GM12878 (cell line): ENCODE results near the gene DIAPH3. TPM values are rescaled to one million over a fixed set of nuclear protein-coding genes. Genes with fewer than 3 reads are reported as not detected.

ENCODE experiments used
- ATAC-seq: fragments of 200-7000 bp; cut with Tn5 transposase; 3 replicates; pipeline ENCODE4 v1.9.1; 2020; ENCODE audit warnings: mild to moderate bottlenecking, moderate library complexity
- BruUV-seq: library from RNA; stranded (reverse); fragments of 400-500 nt; replicated peaks from 2 replicates; lab custom pipeline; 2021; lab: Mats Ljungman, UMichigan
- CTCF ChIA-PET: fragments of 300-600 bp; sonication (Branson Sonifier 250); formaldehyde crosslinking; extraction: SDS; loops from one replicate; lab custom pipeline; 2021; ENCODE audit warnings: inconsistent platforms; lab: Yijun Ruan, JAX
- POLR2A ChIA-PET: fragments of 350-600 bp; formaldehyde crosslinking; extraction: SDS; loops from one replicate; lab custom pipeline; 2021; ENCODE audit warnings: inconsistent platforms; lab: Charles Lee
- RAD21 ChIA-PET: fragments of 300-600 bp; sonication (Branson Sonifier 250); formaldehyde crosslinking; loops from one replicate; lab custom pipeline; 2023; ENCODE audit warnings: antibody characterized with exemption; ENCODE audit not compliant: unreplicated experiment; lab: Charles Lee
- SMC1A ChIA-PET: fragments of 300-600 bp; sonication (Branson Sonifier 250); formaldehyde crosslinking; loops from one replicate; lab custom pipeline; 2023; ENCODE audit not compliant: unreplicated experiment, uncharacterized antibody; lab: Charles Lee
- DNase-seq: peaks from one replicate; pipeline ENCODE4 v3.0.0-alpha.2; 2011; ENCODE audit warnings: low read depth, low spot score
- FAIRE-seq: peaks from 3 replicates; lab custom pipeline; 2011; peaks lifted over from hg19 to GRCh38; lab: Jason Lieb, UNC
- H2AFZ ChIP-seq: 2 replicates; pipeline ENCODE4 v1.6.0; 2011; ENCODE audit warnings: low read depth, low read length, control low read depth; ENCODE audit not compliant: control insufficient read depth
- H3K27ac ChIP-seq: 2 replicates; pipeline ENCODE4 v1.5.1; 2011; ENCODE audit warnings: control low read depth; ENCODE audit not compliant: control insufficient read depth, insufficient read depth
- H3K27me3 ChIP-seq, 2 experiments: replicated peaks in 1 of 2; 2 replicates each; pipeline versions ENCODE4 v1.6.0 to v1.6.1; 2011; ENCODE audit warnings: low read length in 1 of 2; ENCODE audit not compliant: control insufficient read depth in 2 of 2, insufficient read depth in 2 of 2
- H3K36me3 ChIP-seq, 2 experiments: 2 replicates each; pipeline ENCODE4 v1.5.1; 2011; ENCODE audit warnings: low read length in 1 of 2; ENCODE audit not compliant: control insufficient read depth in 2 of 2, insufficient read depth in 2 of 2
- H3K4me1 ChIP-seq: 2 replicates; pipeline ENCODE4 v1.6.1; 2011; ENCODE audit warnings: mild to moderate bottlenecking, low read length, moderate library complexity, mixed read lengths; ENCODE audit not compliant: control insufficient read depth, insufficient read depth
- H3K4me2 ChIP-seq: 2 replicates; pipeline ENCODE4 v1.6.0; 2011; ENCODE audit warnings: control low read depth; ENCODE audit not compliant: control insufficient read depth, insufficient read depth
- H3K4me3 ChIP-seq: fragments of 200-600 bp; sonication (generic); 2 replicates; pipeline ENCODE4 v1.5.1; 2016
- H3K79me2 ChIP-seq: 2 replicates; pipeline ENCODE4 v1.6.0; 2011; ENCODE audit warnings: low read length; ENCODE audit not compliant: control insufficient read depth, insufficient read depth
- H3K9ac ChIP-seq: 2 replicates; pipeline ENCODE4 v1.8.0; 2011; ENCODE audit warnings: low read length, control low read depth, mixed read lengths; ENCODE audit not compliant: control insufficient read depth, insufficient read depth
- H3K9me3 ChIP-seq: replicated peaks from 3 replicates; pipeline ENCODE4 v1.5.1; 2011; ENCODE audit warnings: mild to moderate bottlenecking, low read length; ENCODE audit not compliant: control insufficient read depth, insufficient read depth
- H4K20me1 ChIP-seq: 2 replicates; pipeline ENCODE4 v1.6.0; 2011; ENCODE audit not compliant: control insufficient read depth, insufficient read depth
- CEBPB ChIP-seq, 2 experiments: fragments of 150-350 bp in 1 of 2; IDR thresholded peaks; 2 replicates each; pipeline ENCODE4 v1.6.1; 2012 to 2014; ENCODE audit warnings: low read depth in 2 of 2, low read length in 2 of 2, borderline replicate concordance in 1 of 2, inconsistent platforms in 1 of 2
- EED ChIP-seq: sonication (generic); IDR thresholded peaks from 2 replicates; pipeline ENCODE4 v1.6.1; 2016; ENCODE audit warnings: antibody characterized with exemption, low read depth
- JUNB ChIP-seq: IDR thresholded peaks from 2 replicates; pipeline ENCODE4 v1.6.1; 2016; ENCODE audit warnings: antibody characterized with exemption, mild to moderate bottlenecking
- NR2C2 ChIP-seq: IDR thresholded peaks from 2 replicates; pipeline ENCODE4 v1.6.1; 2011; ENCODE audit warnings: borderline replicate concordance, low read depth; ENCODE audit not compliant: control insufficient read depth, insufficient read length
- PRDM15 ChIP-seq: fragments of 450-650 bp; formaldehyde crosslinking; IDR thresholded peaks from 2 replicates; pipeline ENCODE4 v1.4.0; 2020; ENCODE audit warnings: mild to moderate bottlenecking, moderate library complexity
- REST ChIP-seq: IDR thresholded peaks from 2 replicates; pipeline ENCODE4 v1.6.1; 2012; ENCODE audit warnings: mild to moderate bottlenecking, low read depth, low read length
- SREBF1 ChIP-seq: IDR thresholded peaks from 2 replicates; pipeline ENCODE4 v1.6.1; 2012; ENCODE audit warnings: mild to moderate bottlenecking, low read length
- ZNF217 ChIP-seq: fragments of 450-650 bp; IDR thresholded peaks from 2 replicates; pipeline ENCODE4 v1.6.1; 2017; ENCODE audit warnings: antibody characterized with exemption, mild to moderate bottlenecking
- WGBS: methylation state at CpG from one replicate; pipeline ENCODE4 v1.1.6; 2016; ENCODE audit warnings: low lambda C conversion rate; ENCODE audit not compliant: insufficient replicate concordance, insufficient coverage; ENCODE audit errors: missing lambda C conversion rate; 5-methylcytosine and 5-hydroxymethylcytosine counted together
- in situ Hi-C: fragments of 300-500 bp; cut with MboI; formaldehyde crosslinking; loops from 9 replicates; pipeline ENCODE4 v1.14.3; 2018; ENCODE audit warnings: mixed read lengths
- intact Hi-C: fragments of 100-400 bp; cut with micrococcal nuclease; formaldehyde crosslinking; loops from one replicate; pipeline ENCODE4 v1.14.2; 2022; ENCODE audit not compliant: unreplicated experiment
- polyA plus RNA-seq, 11 experiments: library from polyadenylated mRNA; depleted of rRNA in 4 of 11; unstranded in 6 of 11; stranded (reverse) in 5 of 11; fragments of >200 nt; fragmentation: Nextera tagmentation in 4 of 11; fragmentation: Illumina TruSeq in 1 of 11; extraction: Ambion mirVana in 4 of 11; extraction: Trizol in 1 of 11; gene quantifications; 1 replicate in 1 of 11; 2 replicates in 10 of 11; pipeline versions ENCODE4 v1.2.1 to v1.2.3, GENCODE V29; 2011 to 2016; ENCODE audit warnings: inconsistent platforms in 2 of 11, missing spikeins in 2 of 11, low read depth in 1 of 11
- total RNA-seq, 4 experiments: library from RNA; depleted of rRNA in 3 of 4; stranded (reverse); fragments of >200 nt in 3 of 4; fragmentation: Illumina TruSeq in 1 of 4; extraction: Trizol in 1 of 4; gene quantifications; 2 replicates each; pipeline versions ENCODE4 v1.2.1 to v1.2.3, GENCODE V29; 2013 to 2021

The DIAPH3 gene
- total and polyA plus RNA-seq, 10 of the 15 experiments (the other 5 are each of a cell fraction or from before 2014, with no cell fraction given): 10.1 to 25.2 (median 15.4) TPM

- Histone ChIP-seq H3K27me3 (no peaks in the 10 kb centered on the region), H4K20me1 (no peaks in the 10 kb centered on the region), H3K9me3 (no peaks in the 10 kb centered on the region), H3K79me2 (no peaks in the 10 kb centered on the region), H3K4me1 (peaks cover 7% of the 10 kb centered on the region; the same call in 1 of the 2 replicates), H3K36me3 (no peaks in the 10 kb centered on the region), H2AFZ (no peak overlapping the region), H3K9ac (no peak overlapping the region), H3K4me2 (no peak overlapping the region), H3K4me3 (no peak overlapping the region), H3K27ac (no peak overlapping the region)
- no peak for FAIRE-seq
- DNase-seq: no peak
- TF ChIP-seq SREBF1 (no peak), EED (no peak), ZNF217 (no peak), REST (no peak), CEBPB (IDR thresholded peaks at IDR 0.05; ENCODE audit: borderline replicate concordance in 1 of 2, low read depth in 2 of 2, low read length in 2 of 2) (no peak), NR2C2 (no peak), PRDM15 (CRISPR knock-in tag) (no peak), JUNB (no peak)
- POLR2A ChIA-PET: interaction anchor here (0.6 kb wide), 1 partner anchor 134 kb away, joined by 3 read pairs; no protein-coding TSS in a partner anchor
- 96% methylated on average over 4 of the region's 4 CpGs for WGBS
- CTCF ChIA-PET: interaction anchor here (0.9 kb wide), 1 partner anchor 13 kb away, joined by 3 read pairs; no protein-coding TSS in a partner anchor
- no TSS peak for BruUV-seq
- RAD21 ChIA-PET: interaction anchor here (0.6 kb wide), 1 partner anchor 1347 kb away, joined by 3 read pairs; no protein-coding TSS in a partner anchor
- in situ Hi-C loops (no loop called here), intact Hi-C loops (no loop called here)
- SMC1A ChIA-PET: interaction anchor here (1.4 to 4.3 kb wide), 2 partner anchors 13 to 29 kb away, joined by 4 to 17 read pairs; no protein-coding TSS in a partner anchor
- ATAC-seq: no peak
Measured at GRCh38 chr13:59710996-59711701, 452.6 kb downstream of the DIAPH3 start.
